HFF-Myc (cell line): Measurements from ENCODE around the gene NDRG3.

Experiments
- DNase-seq: peaks from one replicate; pipeline ENCODE4 v3.0.0-alpha.2; 2011; ENCODE audit warnings: low read depth; ENCODE audit errors: extremely low read depth
- H3K4me3 ChIP-seq: replicated peaks from 2 replicates; pipeline ENCODE4 v1.5.1; 2011; ENCODE audit warnings: low read depth, mild to moderate bottlenecking, control low read depth, low read length
- CTCF ChIP-seq: IDR thresholded peaks from 2 replicates; pipeline ENCODE4 v1.5.1; 2012; ENCODE audit warnings: mild to moderate bottlenecking, low read depth, low read length, control low read depth; ENCODE audit errors: missing control alignments

Gene NDRG3

GRCh38 chr20:36786246-36786645 lies 40.4 kb upstream of the NDRG3 start:
- DNase-seq, result no peak
- TF ChIP-seq CTCF, result no peak
- no peak overlapping the region for H3K4me3 ChIP-seq

- no peak for TF ChIP-seq CTCF
- H3K4me3 ChIP-seq, result no peak overlapping the region
- DNase-seq, result no peak
Measured at GRCh38 chr20:36785308-36785707, 39.4 kb upstream of the NDRG3 start.

- no peak overlapping the region for H3K4me3 ChIP-seq
- no peak for TF ChIP-seq CTCF
Measured at GRCh38 chr20:36784900-36785299, 39.0 kb upstream of the NDRG3 start.

GRCh38 chr20:36784116-36784515 lies 38.2 kb upstream of the NDRG3 start:
- DNase-seq, result no peak
- H3K4me3 ChIP-seq, result no peak overlapping the region
- no peak for TF ChIP-seq CTCF

More at GRCh38 chr20:36784900-36785299, 39.0 kb upstream of the NDRG3 start:
- DNase-seq, result no peak

GRCh38 chr20:36779656-36780025 lies 33.8 kb upstream of the NDRG3 start:
- no peak overlapping the region for H3K4me3 ChIP-seq
- no peak for DNase-seq
- TF ChIP-seq CTCF, result no peak

- DNase-seq, result no peak
- H3K4me3 ChIP-seq, result no peak overlapping the region
- no peak for TF ChIP-seq CTCF
Measured at GRCh38 chr20:36778831-36779655, 33.2 kb upstream of the NDRG3 start.

GRCh38 chr20:36777576-36777975 lies 31.7 kb upstream of the NDRG3 start:
- H3K4me3 ChIP-seq, result no peak overlapping the region
- no peak for DNase-seq
- no peak for TF ChIP-seq CTCF
